Left colon (tissue), 2 donors: ENCODE measurements around the gene ASB2. TPM values are rescaled to one million over a fixed set of nuclear protein-coding genes. Genes with fewer than 3 reads are reported as not detected.
A peak's percentile ranks its signal among the peaks of the same experiment; 100 is the strongest.

ENCODE experiments used
- ATAC-seq: fragments of 200-7000 bp; cut with Tn5 transposase; one replicate; pipeline ENCODE4 v1.9.1; 2020; ENCODE audit warnings: mild to moderate bottlenecking, moderate library complexity
- DNase-seq, 2 donors: peaks; one replicate each; pipeline ENCODE4 v3.0.0-alpha.2; 2020
- intact Hi-C, 2 donors: fragments of 100-400 bp; cut with DNase I in 1 of 2; cut with micrococcal nuclease in 1 of 2; formaldehyde crosslinking; loops; one replicate each; pipeline versions ENCODE4 v1.11.2 to v1.14.0; 2022; cut with DNase I, micrococcal nuclease
- total RNA-seq, 2 donors: library from RNA; stranded (reverse); fragmentation: NEBNext Ultra II Directional; extraction: Animal tissue kit (Norgen Biotek cat#: 25700); gene quantifications; one replicate each; pipeline ENCODE4 v1.2.1, GENCODE V29; 2021
- donor health status: DM: no; HTN: no; CAD: no.
- donor health status: DM: yes; HTN: yes; CAD: no.

The ASB2 gene
- total RNA-seq, 2 donors from 2014 or later, result 1.5 to 13.7 TPM

- ATAC-seq, result no peak
- intact Hi-C loops, result loop anchor here in 1 of 2 donors (10.0 kb wide), 1 partner anchor 61 kb away; no protein-coding TSS in a partner anchor
- DNase-seq, result no peak
Measured at GRCh38 chr14:93943930-93944329, 32.4 kb downstream of the ASB2 start.

DNA sequence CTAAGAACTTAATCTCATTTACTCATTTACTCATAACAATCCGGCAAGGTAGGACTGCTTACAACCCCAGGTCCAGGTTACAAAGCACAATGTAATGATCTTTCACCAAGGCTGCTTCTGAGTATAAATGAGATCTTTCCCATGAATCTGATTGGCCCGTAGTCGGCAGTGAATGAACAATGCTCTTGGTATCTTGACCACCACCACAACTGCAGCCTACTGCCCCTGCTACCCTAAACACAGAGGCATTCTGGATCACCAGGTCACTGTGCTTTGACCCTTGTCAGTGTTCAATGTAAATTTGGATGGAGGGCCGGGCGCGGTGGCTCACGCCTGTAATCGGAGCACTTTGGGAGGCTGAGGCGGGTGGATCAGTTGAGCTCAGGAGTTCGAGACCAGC lies 33.3 kb downstream of the ASB2 start:
- intact Hi-C loops, result loop anchor here in 1 of 2 donors (10.0 kb wide), 1 partner anchor 62 kb away; no protein-coding TSS in a partner anchor
- no peak for DNase-seq
- ATAC-seq, result no peak

DNA sequence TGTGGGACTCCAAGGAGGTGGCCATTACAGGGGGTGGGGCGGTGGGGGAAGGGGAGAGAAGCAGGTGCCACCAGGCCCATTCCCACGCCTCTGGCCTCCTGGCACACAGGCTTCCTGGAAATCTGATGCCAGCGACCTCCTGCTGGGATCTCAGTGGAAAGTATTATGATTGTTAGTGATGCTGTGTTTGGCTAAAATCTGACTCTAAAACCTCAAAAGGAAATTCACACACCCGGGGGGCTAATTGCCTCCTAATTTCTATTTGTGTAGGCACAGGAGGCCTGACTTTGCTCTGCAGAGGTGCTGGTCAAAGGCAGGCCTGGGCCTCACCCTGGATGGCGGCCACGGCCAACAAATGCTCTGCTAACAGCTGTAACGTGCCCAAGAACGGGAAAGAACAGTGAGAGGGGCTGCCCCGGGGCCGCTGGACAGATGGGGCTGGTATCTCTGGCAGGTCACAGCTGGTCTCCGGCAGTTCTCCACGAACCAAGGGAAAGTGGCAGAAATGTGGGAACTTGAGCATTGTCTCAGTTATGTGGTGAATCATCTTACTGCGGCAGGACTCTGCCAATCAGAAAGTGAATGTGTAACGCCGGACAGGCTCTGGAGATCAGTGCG lies 35.0 kb downstream of the ASB2 start:
- no peak for ATAC-seq
- intact Hi-C loops, result loop anchor here in 1 of 2 donors (10.0 kb wide), 1 partner anchor 63 kb away; no protein-coding TSS in a partner anchor

DNA sequence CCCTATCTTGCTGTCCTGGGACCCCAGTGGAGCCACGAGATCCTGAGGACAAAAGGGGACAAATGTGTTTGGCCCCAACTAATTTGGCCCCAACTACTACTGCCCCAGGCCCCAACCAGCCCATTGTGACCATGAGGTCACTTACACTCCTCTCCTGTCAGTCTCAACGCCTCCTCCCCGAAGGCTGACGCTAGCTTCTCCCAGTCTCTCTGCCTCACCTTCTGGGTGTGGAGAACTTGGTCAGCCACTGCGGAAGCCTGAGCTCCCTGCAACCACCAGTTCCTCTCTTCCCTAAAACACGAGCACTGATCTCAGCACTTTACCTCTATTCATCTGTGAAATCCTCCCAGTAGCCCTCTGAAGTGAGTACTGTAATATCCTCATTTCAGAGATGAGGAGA lies 35.9 kb downstream of the ASB2 start:
- intact Hi-C loops, result loop anchor here in 1 of 2 donors (10.0 kb wide), 1 partner anchor 64 kb away; no protein-coding TSS in a partner anchor
- ATAC-seq (no peak), DNase-seq (no peak)

More for the DNA sequence above, 35.0 kb downstream of the ASB2 start:
- no peak for DNase-seq

- DNase-seq (peak; percentile 69 to 86), ATAC-seq (peak; percentile 92)
- intact Hi-C loops, result loop anchor here (5.0 to 10.0 kb wide), 2 partner anchors 63 to 65 kb away; no protein-coding TSS in a partner anchor
Measured at GRCh38 chr14:93939304-93940229, 36.8 kb downstream of the ASB2 start.

DNA sequence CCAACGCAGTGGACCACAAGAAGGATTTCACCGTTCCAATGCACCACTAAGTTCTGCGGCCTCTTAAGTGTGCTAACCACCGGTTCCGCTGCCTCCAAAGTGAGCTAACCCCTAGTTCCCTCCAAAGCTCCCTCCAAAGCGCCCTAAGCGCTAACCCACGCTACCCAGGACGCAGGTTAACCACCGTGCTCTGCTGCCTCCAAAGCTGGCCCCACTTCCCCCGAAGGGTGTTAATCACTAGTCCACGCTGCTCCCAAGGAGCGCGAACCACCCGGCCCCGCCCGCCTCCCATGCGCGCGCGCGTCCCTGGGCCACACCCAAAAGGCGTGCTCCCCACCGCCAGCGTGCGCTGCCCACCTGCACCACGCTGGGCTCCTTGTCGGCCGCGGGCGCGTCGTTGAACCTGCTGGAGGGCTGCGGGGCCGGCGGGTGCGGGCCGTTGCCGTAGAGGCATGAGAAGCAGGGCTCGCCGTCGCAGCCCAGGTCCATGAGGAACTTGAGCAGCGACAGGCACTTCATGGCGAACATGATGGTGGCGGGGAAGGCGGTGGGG lies 37.5 kb downstream of the ASB2 start:
- DNase-seq, result no peak
- no peak for ATAC-seq
- intact Hi-C loops, result loop anchor here in 1 of 2 donors (5.0 kb wide), 1 partner anchor 63 kb away; no protein-coding TSS in a partner anchor

DNA sequence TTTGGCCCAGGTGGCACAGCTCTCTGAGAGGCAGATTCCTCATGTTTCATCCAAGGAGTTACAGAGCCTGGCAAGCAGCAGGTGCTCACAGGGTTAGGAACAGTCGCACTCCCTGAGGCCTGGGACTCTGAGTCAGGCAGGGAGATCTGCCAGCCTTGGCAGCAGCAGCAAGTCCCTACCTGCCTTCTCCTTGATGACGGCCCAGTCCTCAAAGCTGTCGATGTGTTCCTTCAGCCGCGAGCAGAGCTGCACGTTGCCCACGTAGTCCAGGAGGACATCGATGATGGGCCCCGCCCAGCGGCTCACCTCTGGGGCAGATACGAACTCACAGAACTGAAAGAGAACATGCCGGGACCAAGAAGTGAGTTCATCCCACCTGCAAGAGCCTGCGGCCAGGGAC lies 38.9 kb downstream of the ASB2 start:
- DNase-seq (no peak), ATAC-seq (no peak)
- intact Hi-C loops, result loop anchor here in 1 of 2 donors (5.0 kb wide), 1 partner anchor 65 kb away; no protein-coding TSS in a partner anchor

DNA sequence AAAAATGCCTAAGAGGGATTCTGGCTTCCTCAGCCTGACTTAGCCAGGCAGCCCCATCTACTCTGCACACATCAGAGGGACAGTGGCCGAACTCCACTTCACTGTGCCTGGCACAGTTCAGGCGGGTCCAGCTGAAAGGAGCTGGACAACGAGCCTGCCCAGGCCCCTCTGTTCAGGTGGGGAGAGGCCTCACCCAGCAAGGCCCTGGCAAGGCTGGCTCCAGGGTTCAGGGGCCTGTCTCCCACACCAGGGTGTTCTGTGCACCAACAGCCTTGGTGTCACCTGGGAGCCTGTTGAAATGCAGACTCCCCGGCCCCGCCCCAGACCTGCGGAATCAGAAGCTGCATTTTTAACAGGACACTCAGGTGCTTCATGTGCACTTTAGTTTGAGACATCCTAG lies 39.4 kb downstream of the ASB2 start:
- intact Hi-C loops, result loop anchor here in 1 of 2 donors (5.0 kb wide), 1 partner anchor 65 kb away; no protein-coding TSS in a partner anchor
- ATAC-seq (no peak), DNase-seq (no peak)

DNA sequence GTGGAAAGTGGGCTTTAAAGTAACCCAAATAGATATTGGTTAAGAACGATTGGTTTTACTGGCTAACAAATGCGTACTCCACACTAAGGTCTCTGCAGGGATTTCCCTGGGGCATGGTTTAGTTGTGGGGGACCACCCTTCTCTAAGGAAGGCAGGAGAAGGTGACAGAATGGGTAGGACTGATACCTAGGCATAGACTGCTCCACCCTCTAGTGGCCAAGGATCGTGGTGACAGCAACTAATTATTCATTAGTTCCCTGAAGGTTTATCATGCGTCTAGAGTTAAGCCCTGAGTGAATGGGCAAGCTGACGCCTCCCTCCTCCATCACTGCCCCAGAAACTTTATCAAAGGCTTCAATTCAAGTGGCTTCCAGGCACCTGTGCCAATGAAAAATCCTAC lies 40.1 kb downstream of the ASB2 start:
- no peak for ATAC-seq
- intact Hi-C loops, result loop anchor here in 1 of 2 donors (5.0 kb wide), 1 partner anchor 66 kb away; no protein-coding TSS in a partner anchor
- no peak for DNase-seq

- intact Hi-C loops, result loop anchor here in 1 of 2 donors (5.0 kb wide), 1 partner anchor 67 kb away; no protein-coding TSS in a partner anchor
- ATAC-seq (no peak), DNase-seq (no peak)
Measured at GRCh38 chr14:93935213-93935612, 41.2 kb downstream of the ASB2 start.

GRCh38 chr14:93932642-93933041 lies 43.7 kb downstream of the ASB2 start:
- intact Hi-C loops, result no loop called here
- DNase-seq, result no peak
- ATAC-seq, result no peak

DNA sequence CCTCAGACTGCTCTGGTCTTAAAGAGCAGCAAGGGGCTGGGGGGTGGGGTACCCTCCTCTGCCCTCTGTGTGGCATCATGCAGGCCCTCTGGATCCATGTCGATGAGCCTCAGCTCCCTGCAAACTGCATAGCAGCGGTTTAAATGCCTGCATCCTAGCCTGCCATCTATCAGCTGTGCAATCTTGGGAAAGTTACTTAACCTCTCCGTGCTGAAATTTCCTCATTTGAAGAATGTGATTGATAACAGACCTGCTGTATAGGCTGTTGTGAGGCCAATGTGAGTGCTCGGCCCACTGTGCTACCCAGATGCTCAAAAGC lies 45.4 kb downstream of the ASB2 start:
- ATAC-seq, result no peak
- intact Hi-C loops, result no loop called here
- DNase-seq, result no peak

GRCh38 chr14:93930296-93930988 lies 45.9 kb downstream of the ASB2 start:
- intact Hi-C loops, result no loop called here
- DNase-seq (no peak), ATAC-seq (no peak)

DNA sequence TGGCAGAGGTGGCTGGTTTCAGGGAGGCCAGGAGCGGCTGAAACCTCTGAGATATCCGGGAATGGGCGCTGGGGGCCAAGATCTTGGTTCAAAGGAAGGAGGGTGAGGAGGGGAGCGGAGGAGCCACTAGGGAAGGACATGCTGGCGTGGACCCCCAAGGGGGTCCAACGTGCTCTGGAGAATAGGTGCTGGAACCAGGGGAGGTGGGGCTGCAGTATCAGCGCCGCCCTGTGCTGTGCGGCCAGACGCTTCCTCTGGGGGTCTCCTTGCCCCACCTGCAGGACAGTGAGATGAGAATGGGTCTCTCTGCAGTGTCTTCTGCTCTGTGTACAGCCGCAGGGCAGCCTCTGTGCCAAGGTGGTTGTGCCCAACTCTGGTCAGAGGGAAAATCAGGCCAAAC lies 46.7 kb downstream of the ASB2 start:
- intact Hi-C loops, result no loop called here
- ATAC-seq (no peak), DNase-seq (no peak)

DNA sequence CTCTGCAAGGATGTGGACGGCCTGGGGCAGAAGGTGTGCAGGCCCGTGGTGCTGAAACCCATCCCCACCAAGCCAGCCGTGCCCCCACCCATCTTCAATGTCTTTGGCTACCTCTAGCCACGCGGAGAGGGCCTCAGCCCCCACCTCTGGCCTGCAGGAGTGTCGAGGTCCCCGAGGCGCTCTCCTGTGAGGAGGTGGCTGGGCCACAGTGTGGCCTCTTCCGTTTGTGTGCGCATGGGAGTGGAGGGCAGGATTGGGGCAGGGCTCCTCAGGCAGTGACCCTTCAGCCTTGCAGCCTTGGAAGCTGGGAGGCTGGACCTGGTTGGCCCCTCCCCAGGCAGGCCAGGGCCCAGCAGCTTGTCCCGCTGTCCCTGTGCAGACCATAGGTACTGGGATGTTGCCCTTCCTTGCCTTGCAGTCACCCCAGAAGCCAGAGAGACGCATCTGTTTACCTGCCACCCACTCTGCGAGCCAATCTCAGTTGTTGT lies 47.3 kb downstream of the ASB2 start:
- intact Hi-C loops, result no loop called here
- DNase-seq (no peak), ATAC-seq (no peak)

- intact Hi-C loops, result no loop called here
- ATAC-seq (no peak), DNase-seq (no peak)
Measured at GRCh38 chr14:93928184-93929047, 48.0 kb downstream of the ASB2 start.

GRCh38 chr14:93927800-93928145 lies 48.6 kb downstream of the ASB2 start:
- ATAC-seq, result no peak
- intact Hi-C loops, result no loop called here

More at GRCh38 chr14:93927800-93928145, 48.6 kb downstream of the ASB2 start:
- DNase-seq, result no peak
